Activated CD4-positive, CD25-positive, alpha-beta regulatory T cell treated with anti-CD3 and anti-CD28 coated beads, Interleukin-2, amount 50 U/mL, for 72 hours (primary cell): ENCODE results near the gene GPM6B.

Experiments
- DNase-seq: peaks from one replicate; pipeline ENCODE4 v3.0.0; 2021

GPM6B gene

DNA sequence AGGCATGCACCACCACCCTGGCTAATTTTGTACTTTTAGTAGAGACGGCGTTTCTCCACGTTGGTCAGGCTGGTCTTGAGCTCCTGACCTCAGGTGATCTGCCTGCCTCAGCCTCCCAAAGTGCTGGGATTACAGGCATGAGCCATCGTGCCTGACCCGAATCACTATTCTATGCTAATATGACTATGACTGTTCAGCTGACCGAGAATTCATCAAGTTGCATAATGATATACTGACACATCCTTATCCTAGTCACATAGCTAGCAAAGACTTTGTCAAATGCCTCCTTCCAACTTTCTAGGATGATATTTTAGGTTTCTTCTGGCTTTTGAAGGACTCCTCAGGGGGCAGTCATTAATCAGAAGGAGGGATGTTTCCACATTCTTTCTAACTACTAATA, 4.8 kb upstream of the GPM6B start:
- no peak for DNase-seq

DNA sequence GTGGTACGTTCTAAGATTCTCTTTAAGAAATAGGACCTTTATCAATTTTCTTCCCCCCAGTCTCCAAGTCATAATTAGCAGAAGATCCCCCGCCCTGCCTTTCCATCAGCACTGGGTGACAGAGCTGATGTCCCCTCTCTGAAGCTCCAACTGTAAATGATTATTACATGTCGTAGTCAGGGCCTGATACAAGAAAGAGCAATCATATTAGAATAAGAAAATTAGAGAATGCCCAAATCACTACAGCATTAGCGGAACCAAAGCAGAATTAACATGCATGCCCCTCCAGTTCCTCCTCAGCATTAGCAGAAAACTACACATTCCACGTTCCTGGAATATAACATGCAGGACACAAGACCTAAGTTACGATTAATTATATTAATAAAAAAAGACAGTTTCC, 717 bp downstream of the GPM6B start:
- DNase-seq = no peak

DNA sequence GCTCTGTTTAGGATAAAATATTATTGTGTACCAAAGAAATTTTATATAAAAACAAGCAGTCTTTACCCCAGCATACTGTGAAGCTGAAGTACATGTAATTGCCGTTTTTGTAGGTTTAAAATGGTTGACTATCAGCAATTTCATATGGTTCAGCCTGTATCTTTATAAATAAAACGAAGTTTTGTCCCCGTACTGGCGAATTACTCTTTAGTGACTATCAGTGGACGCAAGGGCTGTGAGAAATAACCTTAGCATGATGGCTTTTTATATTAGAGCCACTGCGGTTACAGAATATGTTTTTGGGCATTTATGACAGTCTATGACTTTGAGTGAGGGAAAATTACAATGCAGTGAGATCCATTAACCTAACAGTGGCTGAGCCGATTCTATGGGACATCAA, 1.2 kb downstream of the GPM6B start:
- no peak for DNase-seq

DNA sequence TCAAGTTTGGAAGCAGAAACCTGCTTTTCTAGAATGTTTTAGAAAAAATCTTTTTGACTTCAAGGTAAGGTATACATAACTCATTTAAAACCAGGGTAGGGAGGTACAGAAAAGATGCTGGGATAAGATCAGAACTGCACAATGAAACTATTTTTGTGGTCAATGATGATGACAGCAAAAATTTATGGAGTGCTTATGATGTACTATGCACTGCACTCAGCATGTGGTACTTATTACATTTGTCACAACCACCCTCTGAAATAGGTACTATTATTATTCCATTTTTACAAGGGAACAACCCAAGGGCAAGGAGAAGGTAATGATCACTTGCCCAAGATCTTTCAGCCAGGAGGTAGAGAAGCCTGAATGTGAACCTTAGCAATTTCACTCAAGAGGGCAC, 8.0 kb downstream of the GPM6B start:
- DNase-seq = no peak

DNA sequence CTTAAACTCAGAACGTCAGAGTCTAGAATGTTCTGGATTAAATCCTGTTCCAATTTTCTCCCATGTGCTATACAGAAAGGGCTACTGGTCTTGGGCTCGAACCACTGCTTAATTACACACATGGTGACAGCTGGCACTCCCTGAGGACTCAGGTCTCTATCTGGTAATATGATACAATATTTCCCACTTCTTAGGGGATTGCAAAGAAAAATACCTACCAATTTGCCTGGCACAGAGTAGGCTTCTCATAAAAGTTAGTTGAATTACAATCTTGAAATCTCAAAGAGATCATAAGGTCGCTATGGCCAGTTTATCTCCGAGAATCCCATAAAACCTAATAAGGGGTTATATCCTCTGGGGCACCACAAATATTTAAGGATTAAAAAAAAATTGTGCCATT, 8.6 kb downstream of the GPM6B start:
- no peak for DNase-seq

DNA sequence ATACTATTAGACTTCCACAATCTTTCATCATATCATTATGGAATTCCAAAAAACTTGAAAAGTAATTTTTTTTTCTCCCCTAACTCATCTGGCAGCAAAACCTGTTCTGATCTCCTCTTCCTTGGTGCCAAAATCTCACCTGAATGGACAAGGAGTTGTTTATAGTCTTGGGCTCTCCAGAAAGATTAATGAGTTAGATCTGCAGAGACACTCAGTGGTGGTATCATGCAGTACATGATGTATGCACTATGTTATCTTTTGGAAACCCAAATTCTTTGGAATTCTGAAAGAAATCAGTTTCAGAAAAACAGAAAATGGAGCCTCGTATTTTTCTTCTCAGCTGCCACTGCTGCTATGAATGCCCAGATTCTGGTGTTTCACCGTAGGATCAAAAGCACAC, 11.7 kb downstream of the GPM6B start:
- no peak for DNase-seq

DNA sequence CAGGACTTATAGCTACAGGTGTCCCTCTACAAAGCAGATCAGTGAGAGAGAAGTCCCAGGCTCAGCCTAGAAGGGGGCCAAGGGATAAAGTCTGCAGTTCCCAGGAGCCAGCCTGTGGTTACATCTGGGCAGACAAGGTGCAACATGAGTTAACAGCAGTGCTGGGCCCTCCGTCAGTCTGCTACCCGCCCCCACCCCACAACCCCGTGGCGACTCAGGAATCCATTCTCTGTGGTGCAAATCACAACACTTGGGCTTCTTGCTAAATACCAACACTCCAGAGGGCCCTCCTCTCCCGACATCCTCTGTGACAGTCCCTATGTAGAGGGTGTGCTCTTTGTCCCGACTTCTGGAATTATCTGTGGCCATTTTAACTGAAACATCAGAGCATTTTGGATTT, 13.8 kb downstream of the GPM6B start:
- no peak for DNase-seq

DNA sequence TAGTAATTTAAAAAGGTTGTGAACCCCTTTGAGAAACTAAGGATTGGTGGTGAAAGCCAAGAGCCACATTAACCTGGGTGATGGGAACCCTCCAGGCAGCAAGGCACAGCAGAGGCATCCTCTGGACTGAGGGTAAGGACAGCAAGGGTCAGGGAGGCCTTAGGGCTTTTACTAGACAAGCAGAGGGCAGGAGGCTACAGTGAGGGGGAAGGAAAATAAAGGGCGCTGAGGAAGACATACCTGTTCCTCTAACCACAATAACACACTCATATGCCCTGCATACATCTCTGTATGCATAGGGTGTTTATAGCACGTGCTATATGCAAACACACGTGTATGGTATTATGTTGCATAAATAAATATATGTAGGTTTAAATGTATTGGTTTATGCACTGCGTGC, 18.7 kb downstream of the GPM6B start:
- no peak for DNase-seq

DNA sequence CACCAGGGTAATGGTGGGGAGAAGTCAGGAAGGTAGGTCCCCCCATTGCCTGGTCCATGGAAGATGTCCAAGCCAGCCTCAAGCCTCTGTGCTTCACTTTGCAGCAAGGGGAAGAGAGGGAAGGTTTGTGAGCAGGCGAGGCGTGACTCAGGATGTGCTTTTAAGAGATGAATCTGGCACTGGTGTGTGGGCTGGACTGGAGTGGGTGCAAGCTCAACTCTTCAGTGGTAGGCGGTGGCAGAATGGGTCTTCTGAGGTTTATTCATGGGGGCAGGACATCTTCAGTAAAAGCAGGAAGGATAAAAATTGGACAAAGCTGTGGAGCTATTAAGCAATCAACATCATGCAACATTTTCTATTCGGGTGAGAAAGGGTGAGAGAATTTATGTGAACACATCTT, 19.4 kb downstream of the GPM6B start:
- DNase-seq = no peak

DNA sequence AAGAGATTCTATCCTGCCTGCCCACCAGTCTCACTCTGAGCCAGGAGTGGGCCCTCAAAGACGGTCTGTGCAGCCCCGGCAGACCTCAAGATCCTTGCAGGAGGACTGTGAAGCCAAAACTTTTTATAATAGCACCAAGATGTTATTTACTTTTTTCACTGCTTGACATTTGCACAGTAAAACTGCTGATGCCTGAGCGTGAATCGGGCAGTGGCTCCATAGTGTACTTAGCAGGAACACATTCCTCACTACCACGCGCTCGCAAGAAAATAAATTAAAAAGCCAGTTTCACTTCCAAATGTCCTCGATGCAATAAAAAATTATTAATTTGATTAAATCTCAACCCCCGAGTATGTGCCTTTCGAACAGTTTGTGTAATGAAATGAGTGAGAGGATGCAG, 22.5 kb downstream of the GPM6B start:
- DNase-seq = no peak

DNA sequence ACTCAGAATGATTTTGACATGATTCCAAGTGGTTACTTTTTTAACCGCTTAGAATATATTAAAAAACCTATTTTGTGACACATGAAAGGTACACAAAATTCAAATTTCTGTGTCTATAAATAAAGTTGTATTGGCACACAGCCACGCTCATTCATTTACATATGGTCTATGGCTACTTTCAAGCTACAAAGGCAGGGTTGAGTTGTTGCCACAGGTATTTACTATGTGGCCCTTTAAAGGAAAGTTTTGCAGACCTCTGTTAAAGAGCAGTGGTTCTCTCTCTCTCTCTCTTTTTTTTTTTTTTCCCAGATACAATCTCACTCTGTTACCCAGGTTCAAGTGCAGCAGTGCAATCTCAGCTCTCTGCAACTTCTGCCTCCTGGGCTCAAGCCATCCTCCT, 23.0 kb downstream of the GPM6B start:
- DNase-seq = no peak

DNA sequence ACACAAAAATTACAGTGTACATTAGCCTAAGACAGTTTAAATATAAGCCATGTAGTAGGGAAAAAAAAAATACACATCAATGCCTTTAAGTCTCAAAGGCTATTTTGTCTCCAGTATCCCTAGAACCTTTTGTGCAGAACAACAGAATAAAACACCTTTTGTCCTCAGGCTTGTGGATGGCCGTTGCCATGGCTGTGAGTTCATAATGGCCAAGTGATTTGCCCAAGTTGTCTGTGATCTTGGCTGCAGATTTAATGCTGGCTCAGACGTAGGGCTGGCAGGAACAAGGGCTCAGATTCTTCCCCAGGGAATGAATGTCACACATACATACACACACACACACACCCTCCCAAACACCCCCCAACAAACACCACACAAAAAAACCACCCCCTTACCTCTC, 25.3 kb downstream of the GPM6B start:
- DNase-seq = no peak

DNA sequence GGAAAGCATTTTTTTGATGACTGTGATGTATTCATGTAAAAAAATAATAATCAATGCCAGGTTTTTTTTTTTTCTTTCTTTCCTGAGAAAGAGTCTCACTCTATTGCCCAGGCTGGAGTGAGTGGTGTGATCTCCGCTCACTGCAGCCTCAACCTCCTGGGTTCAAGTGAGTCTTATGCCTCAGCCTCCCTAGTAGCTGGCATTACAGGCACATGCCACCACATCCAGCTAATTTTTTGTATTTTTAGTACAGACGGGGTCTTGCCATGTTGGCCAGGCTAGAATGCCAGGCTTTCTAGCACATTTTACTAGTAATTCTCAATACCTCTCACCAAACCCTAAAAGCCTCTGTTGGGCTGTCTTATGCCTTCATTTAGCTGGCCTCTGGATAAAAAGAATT, 25.7 kb downstream of the GPM6B start:
- DNase-seq = no peak

DNA sequence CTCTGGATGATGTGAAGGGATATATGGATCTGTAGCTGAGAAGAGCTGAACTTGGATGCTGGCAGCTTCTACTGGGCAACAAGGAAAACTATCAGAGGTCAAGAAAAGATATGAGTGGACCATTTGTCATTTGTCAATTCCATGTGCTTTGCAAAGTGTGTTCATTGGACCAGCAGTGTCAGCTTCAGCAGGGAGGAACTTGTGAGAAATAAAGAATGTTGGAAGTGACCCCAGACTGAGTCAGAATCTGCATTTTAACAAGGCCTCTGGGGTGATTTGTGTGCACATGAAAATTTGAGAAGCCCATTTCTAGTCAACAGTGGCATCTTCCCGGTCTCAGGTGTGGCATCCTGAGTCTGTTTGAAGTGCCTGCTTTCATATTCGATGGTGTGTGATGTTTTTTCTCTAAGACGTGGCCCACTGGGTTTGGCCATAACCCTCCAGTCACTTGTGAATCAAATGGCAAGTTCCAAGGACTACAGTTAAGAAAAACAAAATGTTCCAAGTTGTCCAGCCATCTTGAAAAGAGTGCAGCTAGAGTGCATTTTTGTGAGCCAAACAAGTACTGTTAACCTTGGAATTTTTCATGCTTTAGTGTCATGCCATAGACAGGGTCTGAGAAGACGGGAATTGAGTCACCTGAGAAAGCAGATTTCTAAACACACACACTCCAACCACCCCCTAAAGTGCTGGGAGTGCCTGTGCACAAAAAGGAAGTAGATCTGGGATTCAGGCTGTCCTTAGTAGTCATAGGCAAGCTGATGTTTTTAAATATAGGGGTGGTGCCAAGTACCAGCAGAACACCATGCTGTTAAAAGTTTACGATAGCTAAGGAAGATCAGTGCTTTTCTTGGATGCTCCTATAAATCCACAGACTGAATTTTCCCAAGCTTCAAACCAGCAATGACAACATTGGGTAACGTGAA, 26.4 kb downstream of the GPM6B start:
- DNase-seq = no peak

DNA sequence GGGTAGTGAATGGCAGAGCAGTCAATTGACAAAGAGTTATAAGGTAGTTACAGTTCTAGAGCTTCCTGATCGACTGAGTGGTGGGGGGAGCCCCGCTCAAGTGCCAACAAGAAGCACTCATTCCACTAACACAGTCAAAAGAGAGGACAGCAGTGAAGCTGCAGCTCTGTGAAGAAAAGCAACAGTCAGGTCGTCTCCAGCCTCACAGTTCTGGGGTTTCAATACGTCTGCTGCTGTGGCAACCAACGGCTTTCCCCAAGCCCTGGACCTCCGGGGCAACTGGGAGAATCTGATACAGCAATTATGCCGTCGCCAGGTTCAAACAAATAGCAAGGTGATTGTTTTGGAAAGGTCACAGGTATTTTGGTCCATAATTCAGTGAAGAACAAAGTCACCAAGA, 30.8 kb downstream of the GPM6B start:
- no peak for DNase-seq

DNA sequence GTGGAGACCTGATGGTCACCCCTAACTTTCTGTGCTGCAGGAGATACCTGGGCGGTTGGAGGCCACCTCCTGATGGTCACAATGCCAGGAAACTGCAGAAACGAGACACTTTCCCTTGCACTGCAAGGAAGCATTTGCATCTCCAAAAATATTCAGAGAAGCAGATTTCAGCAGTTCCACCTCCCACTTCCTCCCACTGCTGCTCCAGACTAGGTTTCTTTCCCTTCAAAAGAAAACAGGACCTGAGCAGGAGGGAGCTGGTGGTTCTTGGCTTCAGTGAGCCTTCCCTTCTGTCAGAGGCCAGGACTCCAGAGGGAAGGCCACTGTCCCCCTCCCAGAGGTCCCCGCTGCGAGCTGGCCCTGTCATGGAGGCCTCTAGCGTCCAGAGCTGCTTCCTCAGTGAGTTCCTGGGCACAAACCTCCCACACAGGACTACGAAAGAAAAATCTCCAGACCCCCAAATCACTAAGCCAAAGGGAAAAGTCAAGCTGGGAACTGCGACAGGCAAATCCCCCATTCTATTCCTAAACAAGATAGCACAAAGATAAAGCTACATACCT, 35.9 kb downstream of the GPM6B start:
- no peak for DNase-seq

DNA sequence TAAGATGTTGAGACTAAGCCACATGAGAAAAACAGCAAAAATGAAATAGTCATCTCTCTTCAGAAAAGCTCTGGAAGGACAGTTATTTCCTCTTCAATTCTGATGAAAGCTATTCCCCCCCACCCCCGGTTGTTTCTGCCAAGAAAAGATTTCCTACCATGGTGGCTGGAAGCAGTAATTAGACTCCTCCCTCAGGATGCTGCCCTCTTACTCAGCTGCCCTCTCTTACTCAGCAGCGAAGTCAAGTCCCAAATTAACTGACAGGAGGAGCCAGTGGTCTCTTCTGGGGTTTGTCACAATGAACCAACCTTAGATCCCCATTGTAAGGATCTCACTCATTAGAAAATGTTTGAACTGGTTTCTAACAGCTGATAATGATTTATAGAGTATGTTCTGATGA, 38.0 kb downstream of the GPM6B start:
- no peak for DNase-seq

DNA sequence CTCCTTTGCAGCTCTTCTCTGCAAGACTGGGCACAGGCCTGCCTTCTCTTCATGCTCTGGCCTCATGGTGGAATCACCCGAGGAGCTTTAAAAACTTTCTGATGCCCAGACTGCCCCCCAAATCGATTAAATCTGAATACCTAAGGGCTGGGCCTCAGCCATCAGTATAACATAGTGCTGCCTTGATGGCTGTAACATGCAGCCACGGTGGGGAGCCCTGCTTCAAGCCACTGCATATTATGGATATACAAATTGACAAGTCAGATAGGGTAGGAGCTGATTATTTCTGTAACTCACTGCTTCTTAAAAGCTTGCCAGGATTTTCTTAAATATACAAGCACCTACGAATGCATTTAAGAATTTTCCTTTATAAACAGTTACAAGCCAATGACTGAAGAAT, 40.5 kb downstream of the GPM6B start:
- no peak for DNase-seq

DNA sequence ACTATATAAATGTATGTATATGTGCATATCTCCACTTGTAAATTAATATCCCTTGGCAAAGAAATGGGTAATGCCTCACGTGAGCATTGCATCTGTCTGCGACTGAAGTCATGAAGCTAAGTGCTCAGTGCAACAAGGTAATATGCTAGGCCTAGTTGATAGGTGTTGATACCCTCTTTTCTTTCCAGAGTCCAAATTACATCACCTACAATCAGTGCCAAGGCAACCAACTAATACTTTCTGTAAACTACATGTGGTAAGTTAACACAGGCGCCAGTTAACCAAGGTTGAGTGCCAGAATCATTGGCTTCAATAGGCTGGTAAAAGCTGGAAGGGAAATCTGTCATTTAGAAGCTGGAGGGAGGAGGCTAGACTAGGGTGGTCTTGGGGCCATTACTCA, 41.1 kb downstream of the GPM6B start:
- DNase-seq = no peak

DNA sequence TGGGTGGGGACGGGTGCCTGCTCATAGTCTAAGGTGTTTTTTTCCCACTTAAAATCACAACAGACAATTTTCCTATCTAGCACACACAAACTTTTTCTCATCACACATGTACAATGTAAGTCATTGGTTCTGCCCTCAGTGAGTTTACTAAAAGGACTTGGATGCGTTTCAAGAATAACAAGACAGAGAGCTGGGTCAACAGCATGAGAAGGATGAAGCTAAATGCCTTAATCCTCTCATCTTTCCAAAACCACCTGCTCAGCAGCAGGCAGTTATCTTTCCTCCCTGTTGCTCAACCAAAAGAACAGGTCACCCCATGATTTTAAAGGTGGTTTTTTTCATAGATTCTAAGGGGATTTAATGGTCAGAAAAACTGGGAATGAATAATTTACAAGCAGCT, 42.2 kb downstream of the GPM6B start:
- DNase-seq = no peak

DNA sequence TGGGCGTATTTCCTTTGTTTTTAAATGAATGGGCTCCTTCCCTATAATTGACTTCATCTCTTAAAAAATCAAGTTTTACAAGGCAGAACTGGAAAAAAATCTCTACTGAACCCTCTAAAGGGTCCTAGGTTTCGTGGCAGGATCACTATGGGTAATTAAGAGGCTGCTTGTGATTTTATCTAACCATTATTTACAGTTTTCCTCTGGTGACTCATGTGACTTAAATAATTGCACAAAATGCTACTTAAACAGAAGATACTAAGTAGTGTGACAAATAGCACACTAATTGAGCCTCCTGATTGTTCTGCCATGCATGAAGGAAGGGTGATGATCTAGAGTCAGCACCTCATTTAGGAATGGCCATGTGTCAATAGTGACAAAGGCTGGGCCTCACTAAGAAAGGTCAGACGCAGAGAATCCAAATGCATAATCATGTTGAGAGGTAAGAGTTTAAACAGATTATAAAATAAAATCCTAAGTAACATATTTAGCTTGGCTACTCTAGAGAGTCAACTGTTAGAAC, 46.8 kb downstream of the GPM6B start:
- DNase-seq = no peak

DNA sequence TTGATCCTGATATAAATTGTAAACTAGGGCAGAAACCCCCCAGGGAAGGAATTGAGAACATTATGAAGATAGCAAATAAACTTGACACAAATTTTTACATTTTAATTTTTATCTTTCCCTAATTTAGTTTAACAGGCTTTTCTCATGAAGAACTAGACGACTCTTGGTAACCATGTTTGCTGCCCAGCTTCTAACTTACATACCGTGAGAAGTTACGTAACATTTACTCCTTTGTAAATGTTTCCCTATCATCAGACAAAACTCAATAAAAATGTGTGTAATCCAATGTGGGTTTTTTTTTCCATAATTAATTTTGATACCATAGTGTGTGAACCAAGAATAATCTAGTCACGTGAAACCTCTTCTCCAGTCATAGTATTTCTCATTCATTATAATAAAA, 48.0 kb downstream of the GPM6B start:
- DNase-seq = no peak

DNA sequence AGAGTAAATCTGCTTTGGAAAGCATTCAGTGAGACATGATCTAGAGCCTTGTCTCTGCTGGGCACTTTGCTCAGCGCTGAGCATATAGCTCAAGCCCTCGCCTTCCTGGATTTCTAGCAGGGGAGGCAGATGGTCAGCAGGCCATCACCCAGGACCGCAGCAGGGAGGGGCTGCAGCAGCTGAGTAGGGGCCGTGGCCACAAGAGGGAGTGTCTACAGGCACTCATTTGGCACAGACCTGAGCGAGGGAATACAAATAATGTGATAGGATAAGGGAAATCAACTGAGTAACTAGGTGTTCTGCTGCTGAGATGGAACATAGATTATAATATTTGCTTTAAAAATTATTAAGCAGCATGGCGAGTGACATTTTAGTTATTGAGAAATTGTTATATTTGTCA, 52.1 kb downstream of the GPM6B start:
- DNase-seq = no peak

DNA sequence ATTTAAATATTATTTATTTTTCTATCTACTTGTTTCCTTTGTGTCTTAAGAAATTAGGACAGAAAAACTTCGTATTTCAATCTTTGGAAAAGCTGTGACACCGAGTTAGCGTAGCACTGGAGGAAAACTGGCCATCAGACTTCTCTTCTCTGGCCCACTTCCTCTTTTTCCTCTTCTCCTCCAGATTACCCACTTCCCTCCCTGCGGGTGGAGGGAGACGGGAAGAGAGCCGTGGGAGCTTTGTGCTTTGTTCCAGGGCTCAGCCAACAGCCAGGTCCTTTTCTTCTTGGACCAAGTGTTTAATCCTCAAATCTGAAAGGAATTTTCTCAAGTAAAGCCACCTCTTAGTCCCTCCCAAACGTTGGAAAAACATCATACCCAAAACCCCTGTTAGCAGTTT, 52.6 kb downstream of the GPM6B start:
- DNase-seq = no peak

DNA sequence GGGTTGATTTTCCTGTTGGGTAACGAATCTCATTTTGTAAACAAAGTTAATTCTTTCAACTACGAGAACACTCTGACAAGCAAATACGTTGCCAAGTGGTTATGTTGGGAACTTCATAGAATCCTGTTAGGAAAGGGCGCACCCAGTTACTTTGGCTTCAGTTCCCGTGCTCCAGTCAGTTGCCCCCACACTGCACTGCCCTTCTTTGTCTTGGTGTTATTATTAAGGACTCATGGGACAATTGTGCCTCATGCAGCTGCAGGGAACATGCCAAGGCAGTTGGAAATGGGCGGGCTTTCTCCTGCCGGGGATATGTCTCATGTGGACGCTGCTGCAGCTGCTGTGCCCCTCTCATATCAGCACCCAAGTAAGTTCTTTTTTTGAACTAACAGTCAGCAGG, 53.4 kb downstream of the GPM6B start:
- no peak for DNase-seq
